NCI-H510A treated with DMSO at 0.1 percent for 48 hours (cell line): ENCODE data around the gene PCDHGB1.
A peak's percentile ranks its signal among the peaks of the same experiment; 100 is the strongest.
"Not testable (repeated sequence)": the region's sequence is repeated elsewhere in the genome, so short reads cannot be mapped to it uniquely, and the experiment has no call there.

Experiments
- DNase-seq: peaks from one replicate; lab custom pipeline; 2025; lab: John Stamatoyannopoulos, UW

PCDHGB1 gene

DNA sequence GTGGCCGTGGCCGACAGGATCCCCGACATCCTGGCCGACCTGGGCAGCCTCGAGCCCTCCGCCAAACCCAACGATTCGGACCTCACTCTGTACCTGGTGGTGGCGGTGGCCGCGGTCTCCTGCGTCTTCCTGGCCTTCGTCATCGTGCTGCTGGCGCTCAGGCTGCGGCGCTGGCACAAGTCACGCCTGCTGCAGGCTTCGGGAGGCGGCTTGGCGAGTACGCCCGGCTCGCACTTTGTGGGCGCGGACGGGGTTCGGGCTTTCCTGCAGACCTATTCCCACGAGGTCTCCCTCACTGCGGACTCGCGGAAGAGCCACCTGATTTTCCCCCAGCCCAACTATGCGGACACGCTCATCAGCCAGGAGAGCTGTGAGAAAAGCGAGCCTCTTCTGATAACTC is 3.9 kb upstream of the PCDHGB1 start:
- DNase-seq, result not testable (repeated sequence)

DNA sequence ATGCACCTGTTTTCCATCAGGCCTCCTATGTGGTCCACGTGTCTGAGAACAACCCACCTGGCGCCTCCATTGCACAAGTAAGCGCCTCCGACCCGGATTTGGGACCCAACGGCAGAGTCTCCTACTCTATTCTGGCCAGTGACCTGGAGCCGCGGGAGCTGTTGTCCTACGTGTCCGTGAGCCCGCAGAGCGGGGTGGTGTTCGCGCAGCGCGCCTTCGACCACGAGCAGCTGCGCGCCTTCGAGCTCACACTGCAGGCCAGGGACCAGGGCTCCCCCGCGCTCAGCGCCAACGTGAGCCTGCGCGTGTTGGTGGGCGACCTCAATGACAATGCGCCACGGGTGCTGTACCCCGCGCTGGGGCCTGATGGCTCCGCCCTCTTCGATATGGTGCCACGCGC is 1.7 kb downstream of the PCDHGB1 start:
- DNase-seq, result no peak

DNA sequence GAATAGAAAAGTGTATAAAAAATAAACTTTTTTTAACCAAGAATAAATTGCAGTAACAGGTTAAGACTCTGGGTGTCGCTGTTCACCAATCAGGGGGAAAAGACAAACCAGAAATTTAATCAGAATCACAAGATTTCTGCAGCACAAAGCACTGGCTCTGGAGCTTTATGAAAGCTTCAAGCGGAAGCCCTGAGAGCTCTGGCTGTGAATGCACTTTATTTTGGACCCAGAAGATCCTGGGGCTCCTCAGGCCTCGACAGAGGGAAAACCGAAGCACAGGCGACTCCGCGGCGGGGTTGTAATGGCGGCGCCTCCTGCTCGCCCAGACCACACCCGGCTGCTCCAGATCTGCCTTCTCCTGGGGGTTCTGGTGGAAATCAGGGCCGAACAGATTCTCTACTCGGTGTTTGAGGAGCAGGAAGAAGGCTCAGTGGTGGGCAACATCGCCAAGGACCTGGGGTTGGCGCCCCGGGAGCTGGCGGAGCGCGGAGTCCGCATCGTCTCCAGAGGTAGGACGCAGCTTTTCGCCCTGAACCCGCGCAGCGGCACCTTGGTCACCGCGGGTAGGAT is 5.1 kb downstream of the PCDHGB1 start, which contains the start of gene PCDHGA4:
PCDHGA4 (plus strand) TSS at position 122 of the 570 bp plus-strand sequence; CDS start at position 209, 87 bp downstream.
- no peak for DNase-seq

DNA sequence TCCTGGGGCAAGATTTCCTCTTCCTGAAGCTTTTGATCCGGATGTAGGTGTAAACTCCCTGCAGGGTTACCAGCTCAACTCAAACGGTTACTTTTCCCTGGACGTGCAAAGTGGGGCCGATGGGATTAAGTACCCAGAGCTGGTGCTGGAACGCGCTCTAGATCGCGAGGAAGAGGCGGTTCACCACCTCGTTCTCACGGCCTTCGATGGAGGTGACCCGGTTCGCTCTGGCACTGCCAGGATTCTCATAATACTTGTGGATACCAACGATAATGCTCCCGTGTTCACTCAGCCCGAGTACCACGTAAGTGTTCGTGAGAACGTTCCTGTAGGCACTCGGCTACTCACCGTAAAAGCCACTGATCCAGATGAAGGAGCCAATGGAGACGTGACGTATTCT is 5.7 kb downstream of the PCDHGB1 start:
- no peak for DNase-seq

DNA sequence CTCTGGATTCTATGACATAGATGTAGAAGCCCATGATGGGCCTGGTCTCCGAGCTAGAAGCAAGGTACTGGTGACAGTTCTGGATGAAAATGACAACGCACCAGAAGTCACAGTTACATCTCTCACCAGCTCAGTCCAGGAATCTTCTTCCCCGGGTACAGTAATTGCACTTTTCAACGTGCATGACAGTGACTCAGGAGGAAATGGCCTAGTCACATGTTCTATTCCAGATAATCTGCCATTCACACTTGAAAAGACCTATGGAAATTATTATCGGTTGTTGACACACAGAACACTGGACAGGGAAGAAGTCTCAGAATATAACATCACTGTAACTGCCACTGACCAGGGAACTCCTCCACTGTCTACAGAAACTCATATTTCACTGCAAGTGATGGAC is 6.2 kb downstream of the PCDHGB1 start:
- DNase-seq, result no peak

DNA sequence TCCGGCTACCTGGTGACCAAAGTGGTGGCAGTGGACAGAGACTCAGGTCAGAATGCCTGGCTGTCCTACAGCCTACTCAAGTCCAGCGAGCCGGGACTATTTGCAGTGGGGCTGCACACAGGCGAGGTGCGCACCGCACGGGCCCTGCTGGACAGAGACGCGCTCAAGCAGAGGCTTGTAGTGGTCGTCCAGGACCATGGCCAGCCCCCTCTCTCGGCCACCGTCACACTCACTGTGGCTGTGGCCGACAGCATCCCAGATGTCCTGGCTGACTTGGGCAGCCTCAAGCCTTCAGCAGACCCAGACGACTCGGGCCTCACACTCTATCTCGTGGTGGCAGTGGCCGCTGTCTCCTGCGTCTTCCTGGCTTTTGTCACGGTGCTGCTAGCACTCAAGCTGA is 7.1 kb downstream of the PCDHGB1 start:
- no peak for DNase-seq

DNA sequence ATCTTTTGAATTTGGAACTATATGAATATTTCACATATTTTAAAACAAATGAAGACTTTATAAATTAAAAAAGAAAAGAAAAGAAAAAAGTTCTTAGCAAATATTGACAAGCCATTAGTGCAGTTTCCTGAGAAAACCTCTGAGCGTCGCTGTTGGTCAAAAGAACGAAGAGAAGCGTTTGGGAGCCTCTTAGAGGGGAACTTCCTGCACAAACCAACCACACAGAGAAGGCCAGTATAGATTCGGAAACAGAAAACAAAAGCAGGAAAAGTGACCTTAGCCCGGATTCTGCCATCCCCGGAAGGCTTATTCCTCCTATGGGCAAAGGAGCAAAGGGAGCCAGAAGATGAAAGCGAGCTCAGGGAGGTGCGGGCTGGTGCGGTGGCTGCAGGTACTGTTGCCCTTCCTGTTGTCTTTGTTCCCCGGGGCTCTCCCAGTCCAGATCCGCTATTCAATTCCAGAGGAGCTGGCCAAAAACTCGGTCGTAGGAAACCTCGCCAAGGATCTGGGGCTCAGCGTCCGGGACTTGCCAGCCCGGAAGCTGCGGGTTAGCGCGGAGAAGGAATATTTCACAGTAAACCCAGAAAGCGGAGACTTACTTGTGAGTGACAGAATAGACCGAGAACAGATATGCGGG is 10.0 kb downstream of the PCDHGB1 start, which contains the start of gene PCDHGB2:
PCDHGB2 (plus strand) TSS at position 205 of the 637 bp plus-strand sequence; CDS start at position 347, 142 bp downstream.
- no peak for DNase-seq

DNA sequence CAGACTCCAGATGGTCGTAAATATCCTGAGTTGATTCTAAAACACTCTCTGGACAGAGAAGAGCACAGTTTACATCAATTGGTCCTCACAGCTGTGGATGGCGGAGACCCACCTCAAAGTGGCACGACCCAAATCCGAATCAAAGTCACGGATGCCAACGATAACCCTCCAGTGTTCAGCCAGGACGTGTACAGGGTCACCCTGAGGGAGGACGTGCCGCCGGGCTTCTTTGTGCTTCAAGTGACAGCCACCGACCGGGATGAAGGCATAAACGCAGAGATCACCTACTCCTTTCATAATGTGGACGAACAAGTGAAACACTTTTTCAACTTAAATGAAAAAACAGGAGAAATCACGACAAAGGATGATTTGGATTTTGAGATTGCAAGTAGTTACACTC is 10.8 kb downstream of the PCDHGB1 start:
- no peak for DNase-seq

DNA sequence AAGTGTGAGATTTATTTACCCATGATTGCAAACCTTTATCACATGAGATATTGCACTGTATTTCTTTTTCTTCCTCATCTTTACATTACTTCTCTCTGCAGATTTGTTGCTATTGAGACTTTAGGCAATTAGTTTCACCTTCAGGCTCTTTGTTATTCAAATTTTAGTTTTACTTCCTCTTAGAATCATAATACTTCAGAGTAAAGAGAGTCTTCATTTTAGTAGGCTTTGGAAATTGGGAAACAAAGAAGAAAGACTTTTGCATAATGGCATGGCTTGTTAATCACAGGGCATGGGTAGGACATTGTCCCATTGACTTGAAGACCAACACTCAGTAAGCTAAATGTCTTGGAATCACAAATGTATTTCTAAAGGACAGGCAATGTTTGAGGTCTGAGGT is 12.8 kb downstream of the PCDHGB1 start:
- no peak for DNase-seq

DNA sequence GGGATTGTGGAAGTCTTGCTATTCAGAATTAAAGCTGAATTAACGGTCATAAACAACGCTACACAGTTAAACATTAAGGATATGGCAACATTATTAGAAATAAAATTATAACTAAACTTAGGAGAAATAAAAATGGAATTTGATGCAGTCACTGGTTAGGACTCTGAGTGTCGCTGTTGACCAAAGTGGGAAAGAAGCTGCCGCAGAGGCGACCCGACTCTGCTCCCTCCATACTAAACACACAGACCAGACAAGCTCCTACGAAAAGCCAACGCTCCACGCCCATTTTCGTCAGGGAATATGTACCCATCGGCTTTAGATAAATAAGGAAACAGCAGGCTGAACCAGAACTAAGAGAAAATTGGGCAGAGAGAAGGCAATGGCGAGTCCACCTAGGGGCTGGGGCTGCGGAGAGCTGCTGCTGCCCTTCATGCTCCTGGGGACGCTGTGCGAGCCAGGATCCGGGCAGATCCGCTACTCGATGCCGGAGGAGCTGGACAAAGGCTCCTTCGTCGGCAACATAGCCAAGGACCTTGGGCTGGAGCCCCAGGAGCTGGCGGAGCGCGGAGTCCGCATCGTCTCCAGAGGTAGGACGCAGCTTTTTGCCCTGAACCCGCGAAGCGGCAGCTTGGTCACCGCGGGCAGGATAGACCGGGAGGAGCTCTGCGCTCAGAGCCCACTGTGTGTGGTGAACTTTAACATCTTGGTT is 14.2 kb downstream of the PCDHGB1 start, which contains the start of gene PCDHGA5:
PCDHGA5 (plus strand) TSS at position 211 of the 709 bp plus-strand sequence; CDS start at position 380, 169 bp downstream.
- DNase-seq, result no peak

DNA sequence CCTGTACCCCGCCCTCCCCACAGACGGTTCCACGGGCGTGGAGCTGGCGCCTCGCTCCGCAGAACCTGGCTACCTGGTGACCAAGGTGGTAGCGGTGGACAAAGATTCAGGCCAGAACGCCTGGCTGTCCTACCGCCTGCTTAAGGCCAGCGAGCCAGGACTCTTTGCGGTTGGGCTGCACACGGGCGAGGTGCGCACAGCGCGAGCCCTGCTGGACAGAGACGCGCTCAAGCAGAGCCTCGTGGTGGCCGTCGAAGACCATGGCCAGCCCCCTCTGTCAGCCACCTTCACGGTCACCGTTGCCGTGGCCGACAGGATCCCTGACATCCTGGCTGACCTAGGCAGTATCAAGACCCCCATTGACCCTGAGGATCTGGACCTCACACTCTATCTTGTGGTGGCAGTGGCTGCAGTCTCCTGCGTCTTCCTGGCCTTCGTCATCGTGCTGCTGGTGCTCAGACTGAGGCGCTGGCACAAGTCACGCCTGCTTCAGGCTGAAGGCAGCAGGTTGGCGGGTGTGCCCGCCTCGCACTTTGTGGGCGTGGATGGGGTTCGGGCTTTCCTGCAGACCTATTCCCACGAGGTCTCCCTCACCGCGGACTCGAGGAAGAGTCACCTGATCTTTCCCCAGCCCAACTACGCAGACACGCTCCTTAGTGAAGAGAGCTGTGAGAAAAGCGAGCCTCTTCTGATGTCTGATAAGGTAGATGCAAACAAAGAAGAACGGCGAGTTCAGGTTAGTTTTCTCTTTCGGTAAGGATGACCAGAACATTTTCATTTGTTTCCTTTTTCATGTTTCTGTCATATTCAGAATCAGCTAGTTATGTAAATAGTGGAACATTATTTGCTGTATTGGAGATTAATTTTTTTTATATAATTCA is 16.4 kb downstream of the PCDHGB1 start:
- DNase-seq, result no peak

DNA sequence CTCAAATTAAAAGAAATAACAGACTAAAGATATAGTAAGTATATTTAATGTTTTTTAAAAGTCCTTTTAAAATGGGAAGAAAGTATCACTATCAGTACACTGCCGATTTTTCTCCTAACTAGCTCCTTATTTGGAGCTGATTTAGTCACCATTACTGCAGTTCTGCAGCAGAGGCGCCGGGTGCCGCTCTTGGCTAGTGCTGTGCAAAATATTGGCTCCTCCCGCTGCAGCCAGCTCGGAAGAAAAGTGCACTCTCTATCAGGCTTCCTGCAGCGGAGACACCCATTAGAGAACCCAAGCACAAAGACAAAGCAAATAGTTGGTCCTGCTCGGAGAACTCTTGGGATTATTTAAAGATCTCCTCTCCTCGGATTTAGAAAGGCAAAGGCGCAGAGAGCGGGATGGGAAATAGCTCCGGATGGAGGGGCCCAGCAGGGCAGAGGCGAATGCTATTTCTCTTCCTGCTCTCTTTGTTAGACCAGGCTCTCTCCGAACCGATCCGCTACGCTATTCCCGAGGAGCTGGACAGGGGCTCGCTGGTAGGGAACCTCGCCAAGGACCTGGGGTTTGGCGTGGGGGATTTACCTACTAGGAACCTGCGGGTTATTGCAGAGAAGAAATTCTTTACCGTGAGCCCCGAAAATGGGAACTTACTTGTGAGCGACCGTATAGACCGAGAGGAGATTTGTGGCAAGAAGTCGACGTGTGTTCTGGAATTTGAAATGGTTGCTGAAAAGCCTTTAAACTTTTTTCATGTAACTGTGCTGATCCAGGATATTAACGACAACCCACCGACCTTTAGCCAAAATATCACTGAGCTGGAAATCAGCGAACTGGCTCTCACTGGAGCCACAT is 20.3 kb downstream of the PCDHGB1 start, which contains the start of gene PCDHGB3:
PCDHGB3 (plus strand) TSS at position 249 of the 855 bp plus-strand sequence; CDS start at position 402, 153 bp downstream.
- no peak for DNase-seq

DNA sequence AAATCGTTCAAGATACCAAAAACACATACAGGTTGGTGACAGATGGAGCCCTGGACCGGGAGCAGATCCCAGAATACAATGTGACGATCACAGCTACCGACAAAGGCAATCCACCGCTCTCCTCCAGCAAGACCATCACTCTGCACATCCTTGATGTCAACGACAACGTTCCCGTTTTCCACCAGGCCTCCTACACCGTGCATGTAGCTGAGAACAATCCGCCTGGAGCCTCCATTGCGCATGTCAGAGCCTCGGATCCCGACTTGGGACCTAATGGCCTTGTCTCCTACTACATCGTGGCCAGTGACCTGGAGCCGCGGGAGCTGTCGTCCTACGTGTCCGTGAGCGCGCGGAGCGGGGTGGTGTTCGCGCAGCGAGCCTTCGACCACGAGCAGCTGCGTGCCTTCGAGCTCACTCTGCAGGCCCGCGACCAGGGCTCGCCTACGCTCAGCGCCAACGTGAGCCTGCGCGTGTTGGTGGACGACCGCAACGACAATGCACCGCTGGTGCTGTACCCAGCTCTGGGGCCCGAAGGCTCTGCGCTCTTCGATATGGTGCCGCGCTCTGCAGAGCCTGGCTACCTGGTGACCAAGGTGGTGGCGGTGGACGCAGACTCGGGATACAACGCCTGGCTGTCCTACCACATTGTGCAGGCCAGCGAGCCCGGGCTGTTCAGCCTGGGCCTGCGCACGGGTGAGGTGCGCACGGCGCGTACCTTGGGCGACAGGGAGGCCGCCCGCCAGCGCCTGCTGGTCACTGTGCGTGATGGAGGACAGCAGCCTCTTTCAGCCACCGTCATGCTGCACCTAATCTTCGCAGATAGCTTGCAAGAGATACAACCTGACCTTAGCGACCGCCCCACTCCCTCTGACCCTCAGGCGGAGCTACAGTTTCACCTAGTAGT is 21.9 kb downstream of the PCDHGB1 start:
- DNase-seq, result no peak

DNA sequence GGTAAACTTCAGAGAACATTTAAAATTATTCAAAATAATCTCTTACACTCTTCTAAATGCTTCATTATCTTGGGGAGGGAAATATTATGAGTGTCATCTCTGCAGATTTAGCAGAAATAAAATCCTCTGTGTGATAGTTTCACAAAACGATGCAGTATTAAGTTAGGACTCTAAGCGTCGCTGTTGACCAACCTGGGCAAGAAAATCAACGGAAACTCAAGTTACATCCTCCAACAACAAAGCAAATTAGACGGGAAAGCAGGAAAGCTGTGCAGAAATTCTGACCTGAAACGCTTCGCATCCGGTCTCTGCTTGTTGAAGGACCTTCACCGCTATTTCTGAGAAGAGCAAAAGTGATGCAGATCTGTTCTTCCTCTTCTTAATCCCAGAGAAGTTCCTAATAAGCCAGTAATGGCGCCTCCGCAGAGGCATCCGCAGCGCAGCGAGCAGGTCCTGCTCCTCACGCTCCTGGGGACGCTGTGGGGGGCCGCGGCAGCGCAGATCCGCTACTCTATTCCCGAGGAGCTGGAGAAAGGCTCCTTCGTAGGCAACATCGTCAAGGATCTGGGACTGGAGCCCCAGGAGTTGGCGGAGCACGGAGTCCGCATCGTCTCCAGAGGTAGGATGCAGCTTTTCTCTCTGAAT is 23.9 kb downstream of the PCDHGB1 start, which contains the start of gene PCDHGA6:
PCDHGA6 (plus strand) TSS at position 219 of the 645 bp plus-strand sequence; CDS start at position 412, 193 bp downstream.
- DNase-seq, result no peak

DNA sequence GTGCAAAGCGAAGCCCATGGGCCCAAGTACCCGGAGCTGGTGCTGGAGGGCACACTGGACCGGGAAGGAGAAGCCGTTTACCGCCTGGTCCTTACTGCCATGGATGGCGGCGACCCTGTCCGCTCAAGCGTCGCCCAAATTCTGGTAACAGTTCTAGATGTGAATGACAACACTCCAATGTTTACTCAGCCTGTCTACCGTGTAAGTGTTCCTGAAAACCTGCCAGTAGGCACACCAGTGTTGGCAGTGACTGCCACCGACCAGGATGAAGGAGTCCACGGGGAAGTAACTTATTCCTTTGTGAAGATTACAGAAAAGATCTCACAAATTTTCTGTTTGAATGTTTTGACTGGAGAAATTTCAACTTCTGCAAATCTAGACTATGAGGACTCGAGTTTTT is 24.7 kb downstream of the PCDHGB1 start:
- DNase-seq, result no peak

DNA sequence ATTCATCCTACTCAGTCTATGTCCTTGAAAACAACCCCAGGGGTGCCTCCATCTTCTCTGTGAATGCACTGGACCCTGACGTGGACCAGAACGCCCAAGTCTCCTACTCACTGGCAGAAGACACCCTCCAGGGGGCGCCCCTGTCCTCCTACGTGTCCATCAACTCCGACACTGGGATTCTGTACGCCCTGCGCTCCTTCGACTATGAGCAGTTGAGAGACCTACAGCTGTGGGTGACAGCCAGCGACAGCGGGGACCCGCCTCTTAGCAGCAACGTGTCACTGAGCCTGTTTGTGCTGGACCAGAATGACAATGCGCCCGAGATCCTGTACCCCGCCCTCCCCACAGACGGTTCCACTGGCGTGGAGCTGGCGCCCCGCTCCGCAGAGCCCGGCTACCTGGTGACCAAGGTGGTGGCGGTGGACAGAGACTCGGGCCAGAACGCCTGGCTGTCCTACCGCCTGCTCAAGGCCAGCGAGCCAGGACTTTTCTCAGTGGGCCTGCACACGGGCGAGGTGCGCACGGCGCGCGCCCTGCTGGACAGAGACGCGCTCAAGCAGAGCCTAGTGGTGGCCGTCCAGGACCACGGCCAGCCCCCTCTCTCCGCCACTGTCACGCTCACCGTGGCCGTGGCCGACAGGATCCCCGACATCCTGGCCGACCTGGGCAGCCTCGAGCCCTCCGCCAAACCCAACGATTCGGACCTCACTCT is 25.7 kb downstream of the PCDHGB1 start:
- not testable (repeated sequence) for DNase-seq

DNA sequence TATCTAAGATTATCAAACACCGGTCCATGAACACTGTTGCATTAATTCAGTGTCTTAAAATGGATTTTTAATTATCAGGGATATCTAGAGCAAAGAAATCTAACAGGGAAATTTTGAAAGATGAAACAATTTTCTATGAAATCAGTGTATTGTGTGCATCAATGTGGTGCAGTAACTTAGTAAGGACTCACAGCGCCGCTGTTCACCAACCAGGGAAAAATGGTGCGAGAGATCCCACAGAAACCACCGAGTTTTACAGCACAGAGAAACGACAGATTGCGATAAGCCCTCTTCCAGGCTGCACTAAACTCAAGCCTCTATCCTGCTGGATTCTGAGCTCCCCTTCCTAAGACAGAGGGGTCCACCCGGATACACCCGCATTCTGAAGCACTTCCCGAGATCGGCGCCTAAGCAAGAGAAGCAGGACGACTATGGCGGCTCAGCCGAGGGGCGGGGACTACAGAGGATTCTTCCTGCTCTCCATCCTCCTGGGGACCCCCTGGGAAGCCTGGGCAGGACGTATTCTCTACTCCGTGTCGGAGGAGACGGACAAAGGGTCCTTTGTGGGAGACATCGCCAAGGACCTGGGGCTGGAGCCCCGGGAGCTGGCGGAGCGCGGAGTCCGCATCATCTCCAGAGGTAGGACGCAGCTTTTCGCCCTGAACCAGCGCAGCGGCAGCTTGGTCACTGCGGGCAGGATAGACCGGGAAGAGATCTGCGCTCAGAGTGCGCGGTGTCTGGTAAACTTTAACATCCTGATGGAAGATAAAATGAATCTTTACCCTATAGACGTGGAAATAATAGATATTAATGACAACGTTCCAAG is 32.8 kb downstream of the PCDHGB1 start, which contains the start of gene PCDHGA7:
PCDHGA7 (plus strand) TSS at position 274 of the 826 bp plus-strand sequence; CDS start at position 432, 158 bp downstream.
- peak; percentile 24 for DNase-seq
